Endothelial cell of umbilical vein (primary cell): ENCODE measurements around the gene DCHS2. TPM values are rescaled to one million over a fixed set of nuclear protein-coding genes. Genes with fewer than 3 reads are reported as not detected.

Source experiments
- BruUV-seq: library from RNA; stranded (reverse); fragments of 400-500 nt; replicated peaks from 2 replicates; lab custom pipeline; 2021; lab: Mats Ljungman, UMichigan
- CTCF ChIA-PET: fragments of 300-600, 350-600 bp; sonication (Branson Sonifier 250); formaldehyde crosslinking; loops from one replicate; lab custom pipeline; 2021; ENCODE audit warnings: antibody characterized with exemption, inconsistent platforms; lab: Charles Lee
- POLR2A ChIA-PET: fragments of 300-600, 350-600 bp; sonication (Branson Sonifier 250); formaldehyde crosslinking; loops from one replicate; lab custom pipeline; 2021; ENCODE audit warnings: antibody characterized with exemption, inconsistent platforms; lab: Charles Lee
- DNase-seq: peaks from one replicate; pipeline ENCODE4 v3.0.0-alpha.2; 2011; ENCODE audit warnings: low read depth, low spot score
- FAIRE-seq: peaks from 2 replicates; lab custom pipeline; 2011; peaks lifted over from hg19 to GRCh38; lab: Jason Lieb, UNC
- H2AFZ ChIP-seq: 2 replicates; pipeline ENCODE4 v1.6.0; 2012; ENCODE audit warnings: low read depth, low read length, control low read depth, inconsistent platforms
- H3K27ac ChIP-seq: 2 replicates; pipeline ENCODE4 v1.5.1; 2011; ENCODE audit warnings: low read depth, mild to moderate bottlenecking, control low read depth, low read length, moderate library complexity; ENCODE audit not compliant: insufficient read depth
- H3K27me3 ChIP-seq, 2 experiments: 2 replicates each; pipeline versions ENCODE4 v1.6.0 to v1.6.1; 2011; ENCODE audit warnings: low read length in 2 of 2, mixed read lengths in 1 of 2; ENCODE audit not compliant: control insufficient read depth in 2 of 2, insufficient read depth in 2 of 2
- H3K36me3 ChIP-seq, 2 experiments: 2 replicates in 1 of 2; 3 replicates in 1 of 2; pipeline ENCODE4 v1.5.1; 2011; ENCODE audit warnings: low read length in 2 of 2, mild to moderate bottlenecking in 1 of 2, moderate library complexity in 1 of 2; ENCODE audit not compliant: control insufficient read depth in 2 of 2, insufficient read depth in 2 of 2; ENCODE audit errors: extremely low read depth in 1 of 2
- H3K4me1 ChIP-seq: 3 replicates; pipeline ENCODE4 v1.5.1; 2011; ENCODE audit warnings: mild to moderate bottlenecking, low read length; ENCODE audit not compliant: control insufficient read depth, insufficient read depth; ENCODE audit errors: extremely low read depth
- H3K4me2 ChIP-seq: 2 replicates; pipeline ENCODE4 v1.6.1; 2011; ENCODE audit warnings: low read length, control low read depth, mixed read lengths; ENCODE audit not compliant: insufficient read depth
- H3K4me3 ChIP-seq, 3 experiments: fragments of 200-600 bp in 1 of 3; sonication (generic), shearing (Covaris generic) in 1 of 3; replicated peaks in 1 of 3; 2 replicates each; pipeline ENCODE4 v1.5.1; 2011 to 2016; ENCODE audit warnings: control low read depth in 3 of 3, low read length in 3 of 3, mild to moderate bottlenecking in 2 of 3, inconsistent platforms in 1 of 3, low read depth in 1 of 3, moderate library complexity in 1 of 3; ENCODE audit not compliant: insufficient read depth in 1 of 3
- H3K79me2 ChIP-seq: 2 replicates; pipeline ENCODE4 v1.6.0; 2012; ENCODE audit warnings: low read length, inconsistent platforms; ENCODE audit not compliant: control insufficient read depth, insufficient read depth
- H3K9ac ChIP-seq: replicated peaks from 2 replicates; pipeline ENCODE3; 2011; ENCODE audit warnings: low read length, control low read depth; ENCODE audit not compliant: insufficient read depth; ENCODE audit errors: extremely low read depth
- H3K9me1 ChIP-seq: replicated peaks from 3 replicates; pipeline ENCODE4 v1.6.0; 2011; ENCODE audit warnings: mild to moderate bottlenecking, low read length; ENCODE audit not compliant: control insufficient read depth, insufficient read depth; ENCODE audit errors: extremely low read depth
- H3K9me3 ChIP-seq: replicated peaks from 2 replicates; pipeline ENCODE4 v1.5.1; 2012; ENCODE audit warnings: low read length, inconsistent platforms; ENCODE audit not compliant: control insufficient read depth, insufficient read depth
- H4K20me1 ChIP-seq: replicated peaks from 2 replicates; pipeline ENCODE3; 2011; ENCODE audit warnings: mild to moderate bottlenecking, low read length; ENCODE audit not compliant: control insufficient read depth, insufficient read depth; ENCODE audit errors: extremely low read depth
- CTCF ChIP-seq, 2 donors: IDR thresholded peaks; 1 replicate in 1 of 2; 2 replicates in 1 of 2; pipeline ENCODE4 v1.5.1; 2011; ENCODE audit warnings: low read length in 2 of 2, mild to moderate bottlenecking in 2 of 2, moderate library complexity in 2 of 2, control low read depth in 1 of 2, inconsistent platforms in 1 of 2, low read depth in 1 of 2; ENCODE audit not compliant: insufficient read depth in 1 of 2; ENCODE audit errors: extremely low read depth in 1 of 2
- FOS ChIP-seq: IDR thresholded peaks from 2 replicates; pipeline ENCODE4 v1.6.1; 2011; ENCODE audit warnings: mild to moderate bottlenecking, low read length, moderate library complexity, borderline replicate concordance; ENCODE audit not compliant: insufficient read depth
- GATA2 ChIP-seq: IDR thresholded peaks from 2 replicates; pipeline ENCODE4 v1.7.0; 2011; ENCODE audit warnings: low read depth, mild to moderate bottlenecking, moderate library complexity, mixed read lengths, low read length; ENCODE audit not compliant: insufficient read length, insufficient read depth
- JUN ChIP-seq: IDR thresholded peaks from 2 replicates; pipeline ENCODE4 v1.6.1; 2011; ENCODE audit warnings: borderline replicate concordance, low read depth; ENCODE audit not compliant: insufficient read length, insufficient read depth
- MAX ChIP-seq: IDR thresholded peaks from 2 replicates; pipeline ENCODE4 v1.6.1; 2011; ENCODE audit not compliant: insufficient read depth, insufficient read length
- MYC ChIP-seq: IDR thresholded peaks from one replicate; pipeline ENCODE4 v1.6.1; 2011; ENCODE audit warnings: mild to moderate bottlenecking, low read depth, low read length
- POLR2AphosphoS5 ChIP-seq: IDR thresholded peaks from 2 replicates; pipeline ENCODE4 v1.6.1; 2012; ENCODE audit warnings: low read depth, mild to moderate bottlenecking, control low read depth, low read length, moderate library complexity; ENCODE audit not compliant: insufficient read depth
- dilution Hi-C: fragments of 300-500 bp; cut with MboI; formaldehyde crosslinking; loops from one replicate; pipeline ENCODE4 v1.15.0; 2019; ENCODE audit warnings: low sequenced_read_pairs; ENCODE audit not compliant: extremely low pct_ligation_motif_present
- intact Hi-C: fragments of 100-400 bp; cut with micrococcal nuclease; formaldehyde crosslinking; loops from one replicate; pipeline ENCODE4 v1.10.0; 2022
- polyA plus RNA-seq, 4 experiments: library from polyadenylated mRNA; depleted of rRNA in 3 of 4; stranded (reverse) in 3 of 4; unstranded in 1 of 4; fragments of >200 nt; gene quantifications; 2 replicates each; pipeline versions ENCODE4 v1.2.1 to v1.2.3, GENCODE V29; 2011 to 2012; ENCODE audit warnings: missing spikeins in 1 of 4
- total RNA-seq: library from RNA; stranded (reverse); gene quantifications from 2 replicates; pipeline ENCODE4 v1.2.3, GENCODE V29; 2021

Gene DCHS2
- total and polyA plus RNA-seq, 2 donors (not counting 3 experiments of a cell fraction or from before 2014, with no cell fraction given), result not detected

GRCh38 chr4:154503598-154503997, 12.0 kb upstream of the DCHS2 start:
- H3K4me1 ChIP-seq, result no peaks in the 10 kb centered on the region
- FAIRE-seq, result no peak
- no peaks in the 10 kb centered on the region for H3K79me2 ChIP-seq
- DNase-seq, result peak; percentile 18
- H3K27ac ChIP-seq, result no peak overlapping the region
- POLR2A ChIA-PET, result no interaction called here
- dilution Hi-C loops (no loop called here), intact Hi-C loops (no loop called here)
- no peak overlapping the region for H3K9ac ChIP-seq
- no peak overlapping the region for H2AFZ ChIP-seq
- H3K9me3 ChIP-seq, result no peaks in the 10 kb centered on the region
- H3K36me3 ChIP-seq, result no peaks in the 10 kb centered on the region
- no peak overlapping the region for H3K4me3 ChIP-seq
- CTCF ChIA-PET, result interaction anchor here (0.7 to 0.8 kb wide), 2 partner anchors 12 to 26 kb away, joined by 4 read pairs; partner anchors contain the start of gene DCHS2
- H3K9me1 ChIP-seq, result no peaks in the 10 kb centered on the region
- no TSS peak for BruUV-seq
- no peak overlapping the region for H3K4me2 ChIP-seq
- peaks cover 0 to 4% of the 10 kb centered on the region in 2 experiments for H3K27me3 ChIP-seq
- TF ChIP-seq FOS (no peak), JUN (no peak), GATA2 (no peak), CTCF (IDR thresholded peaks at IDR 0.05; ENCODE audit: extremely low read depth in 1 of 2, insufficient read depth in 1 of 2, low read depth in 1 of 2, low read length in 2 of 2) (peak in 1 of 2 donors; percentile 30), POLR2AphosphoS5 (no peak), MAX (no peak), MYC (no peak)
- no peaks in the 10 kb centered on the region for H4K20me1 ChIP-seq
